SH-SY5Y (cell line): ENCODE results near the gene CDC42EP4.

Source experiments
- GATA2 ChIP-seq: IDR thresholded peaks from 2 replicates; pipeline ENCODE4 v1.6.1; 2011; ENCODE audit warnings: mild to moderate bottlenecking, low read depth, low read length
- GATA3 ChIP-seq: IDR thresholded peaks from 2 replicates; pipeline ENCODE4 v1.6.1; 2011; ENCODE audit warnings: low read depth, mild to moderate bottlenecking, low read length, moderate library complexity

GRCh38 chr17:73240561-73240960, 71.2 kb downstream of the CDC42EP4 start:
- no peak for TF ChIP-seq GATA3
- no peak for TF ChIP-seq GATA2
